HepG2 (cell line): ENCODE data around the gene BACH2.

Experiments
- RORA ChIP-seq: sonication (generic); formaldehyde crosslinking; IDR thresholded peaks from 2 replicates; pipeline ENCODE4 v1.5.0; 2020; ENCODE audit warnings: mild to moderate bottlenecking, missing genetic modification reagents, moderate library complexity
- ZNF3 ChIP-seq: IDR thresholded peaks from 2 replicates; pipeline ENCODE4 v1.7.0; 2017; ENCODE audit warnings: inconsistent platforms
- TF ChIP-seq, protein P1 (sequence below): sonication (generic); formaldehyde crosslinking; IDR thresholded peaks from 2 replicates; pipeline ENCODE4 v1.5.0; 2020; ENCODE audit warnings: mild to moderate bottlenecking, missing genetic modification reagents, moderate library complexity
- TF ChIP-seq, protein P2 (sequence below): sonication (generic); formaldehyde crosslinking; IDR thresholded peaks from 2 replicates; pipeline ENCODE4 v1.9.0; 2021; ENCODE audit warnings: missing genetic modification reagents, borderline replicate concordance
- TF ChIP-seq, protein P3 (sequence below): IDR thresholded peaks from 2 replicates; pipeline ENCODE4 v1.6.1; 2012; ENCODE audit warnings: low read length, improper control_type of control experiment
- TF ChIP-seq, protein P4 (sequence below), 2 experiments: sonication (generic) in 1 of 2; formaldehyde crosslinking in 1 of 2; IDR thresholded peaks; 2 replicates each; pipeline versions ENCODE4 v1.5.1 to v1.6.1; 2011 to 2020; ENCODE audit warnings: borderline replicate concordance in 1 of 2, low read depth in 1 of 2, low read length in 1 of 2, mild to moderate bottlenecking in 1 of 2, missing genetic modification reagents in 1 of 2, moderate library complexity in 1 of 2

DNA sequence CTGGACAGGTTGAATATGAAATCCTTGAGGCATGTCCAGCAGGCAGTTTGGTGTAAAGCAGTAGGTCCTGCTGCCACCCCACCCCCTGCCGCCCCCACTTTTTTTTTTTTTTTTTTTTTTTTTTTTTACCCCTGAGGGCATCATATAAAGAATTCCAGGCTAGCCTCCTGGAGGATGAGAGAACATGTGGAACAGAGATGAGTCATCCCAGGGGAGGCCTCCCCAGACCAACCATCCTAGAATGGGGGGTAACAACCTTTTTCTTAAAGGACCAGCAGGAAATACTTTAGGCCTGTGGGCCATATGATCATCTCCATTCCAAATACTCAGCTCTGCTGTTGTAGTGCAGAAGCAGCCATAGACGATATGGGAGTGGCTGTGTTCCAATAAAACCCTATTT, 231.5 kb downstream of the BACH2 start:
- TF ChIP-seq, protein P1, sequence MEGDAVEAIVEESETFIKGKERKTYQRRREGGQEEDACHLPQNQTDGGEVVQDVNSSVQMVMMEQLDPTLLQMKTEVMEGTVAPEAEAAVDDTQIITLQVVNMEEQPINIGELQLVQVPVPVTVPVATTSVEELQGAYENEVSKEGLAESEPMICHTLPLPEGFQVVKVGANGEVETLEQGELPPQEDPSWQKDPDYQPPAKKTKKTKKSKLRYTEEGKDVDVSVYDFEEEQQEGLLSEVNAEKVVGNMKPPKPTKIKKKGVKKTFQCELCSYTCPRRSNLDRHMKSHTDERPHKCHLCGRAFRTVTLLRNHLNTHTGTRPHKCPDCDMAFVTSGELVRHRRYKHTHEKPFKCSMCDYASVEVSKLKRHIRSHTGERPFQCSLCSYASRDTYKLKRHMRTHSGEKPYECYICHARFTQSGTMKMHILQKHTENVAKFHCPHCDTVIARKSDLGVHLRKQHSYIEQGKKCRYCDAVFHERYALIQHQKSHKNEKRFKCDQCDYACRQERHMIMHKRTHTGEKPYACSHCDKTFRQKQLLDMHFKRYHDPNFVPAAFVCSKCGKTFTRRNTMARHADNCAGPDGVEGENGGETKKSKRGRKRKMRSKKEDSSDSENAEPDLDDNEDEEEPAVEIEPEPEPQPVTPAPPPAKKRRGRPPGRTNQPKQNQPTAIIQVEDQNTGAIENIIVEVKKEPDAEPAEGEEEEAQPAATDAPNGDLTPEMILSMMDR (CRISPR knock-in tag) = no peak
- TF ChIP-seq, protein P2, sequence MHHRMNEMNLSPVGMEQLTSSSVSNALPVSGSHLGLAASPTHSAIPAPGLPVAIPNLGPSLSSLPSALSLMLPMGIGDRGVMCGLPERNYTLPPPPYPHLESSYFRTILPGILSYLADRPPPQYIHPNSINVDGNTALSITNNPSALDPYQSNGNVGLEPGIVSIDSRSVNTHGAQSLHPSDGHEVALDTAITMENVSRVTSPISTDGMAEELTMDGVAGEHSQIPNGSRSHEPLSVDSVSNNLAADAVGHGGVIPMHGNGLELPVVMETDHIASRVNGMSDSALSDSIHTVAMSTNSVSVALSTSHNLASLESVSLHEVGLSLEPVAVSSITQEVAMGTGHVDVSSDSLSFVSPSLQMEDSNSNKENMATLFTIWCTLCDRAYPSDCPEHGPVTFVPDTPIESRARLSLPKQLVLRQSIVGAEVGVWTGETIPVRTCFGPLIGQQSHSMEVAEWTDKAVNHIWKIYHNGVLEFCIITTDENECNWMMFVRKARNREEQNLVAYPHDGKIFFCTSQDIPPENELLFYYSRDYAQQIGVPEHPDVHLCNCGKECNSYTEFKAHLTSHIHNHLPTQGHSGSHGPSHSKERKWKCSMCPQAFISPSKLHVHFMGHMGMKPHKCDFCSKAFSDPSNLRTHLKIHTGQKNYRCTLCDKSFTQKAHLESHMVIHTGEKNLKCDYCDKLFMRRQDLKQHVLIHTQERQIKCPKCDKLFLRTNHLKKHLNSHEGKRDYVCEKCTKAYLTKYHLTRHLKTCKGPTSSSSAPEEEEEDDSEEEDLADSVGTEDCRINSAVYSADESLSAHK (CRISPR knock-in tag) = no peak
- TF ChIP-seq, protein P3, sequence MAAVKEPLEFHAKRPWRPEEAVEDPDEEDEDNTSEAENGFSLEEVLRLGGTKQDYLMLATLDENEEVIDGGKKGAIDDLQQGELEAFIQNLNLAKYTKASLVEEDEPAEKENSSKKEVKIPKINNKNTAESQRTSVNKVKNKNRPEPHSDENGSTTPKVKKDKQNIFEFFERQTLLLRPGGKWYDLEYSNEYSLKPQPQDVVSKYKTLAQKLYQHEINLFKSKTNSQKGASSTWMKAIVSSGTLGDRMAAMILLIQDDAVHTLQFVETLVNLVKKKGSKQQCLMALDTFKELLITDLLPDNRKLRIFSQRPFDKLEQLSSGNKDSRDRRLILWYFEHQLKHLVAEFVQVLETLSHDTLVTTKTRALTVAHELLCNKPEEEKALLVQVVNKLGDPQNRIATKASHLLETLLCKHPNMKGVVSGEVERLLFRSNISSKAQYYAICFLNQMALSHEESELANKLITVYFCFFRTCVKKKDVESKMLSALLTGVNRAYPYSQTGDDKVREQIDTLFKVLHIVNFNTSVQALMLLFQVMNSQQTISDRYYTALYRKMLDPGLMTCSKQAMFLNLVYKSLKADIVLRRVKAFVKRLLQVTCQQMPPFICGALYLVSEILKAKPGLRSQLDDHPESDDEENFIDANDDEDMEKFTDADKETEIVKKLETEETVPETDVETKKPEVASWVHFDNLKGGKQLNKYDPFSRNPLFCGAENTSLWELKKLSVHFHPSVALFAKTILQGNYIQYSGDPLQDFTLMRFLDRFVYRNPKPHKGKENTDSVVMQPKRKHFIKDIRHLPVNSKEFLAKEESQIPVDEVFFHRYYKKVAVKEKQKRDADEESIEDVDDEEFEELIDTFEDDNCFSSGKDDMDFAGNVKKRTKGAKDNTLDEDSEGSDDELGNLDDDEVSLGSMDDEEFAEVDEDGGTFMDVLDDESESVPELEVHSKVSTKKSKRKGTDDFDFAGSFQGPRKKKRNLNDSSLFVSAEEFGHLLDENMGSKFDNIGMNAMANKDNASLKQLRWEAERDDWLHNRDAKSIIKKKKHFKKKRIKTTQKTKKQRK = no peak
- TF ChIP-seq ZNF3 (CRISPR knock-in tag) = no peak
- TF ChIP-seq RORA = no peak
- TF ChIP-seq, protein P4, sequence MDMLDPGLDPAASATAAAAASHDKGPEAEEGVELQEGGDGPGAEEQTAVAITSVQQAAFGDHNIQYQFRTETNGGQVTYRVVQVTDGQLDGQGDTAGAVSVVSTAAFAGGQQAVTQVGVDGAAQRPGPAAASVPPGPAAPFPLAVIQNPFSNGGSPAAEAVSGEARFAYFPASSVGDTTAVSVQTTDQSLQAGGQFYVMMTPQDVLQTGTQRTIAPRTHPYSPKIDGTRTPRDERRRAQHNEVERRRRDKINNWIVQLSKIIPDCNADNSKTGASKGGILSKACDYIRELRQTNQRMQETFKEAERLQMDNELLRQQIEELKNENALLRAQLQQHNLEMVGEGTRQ (IDR thresholded peaks at IDR 0.05; ENCODE audit: low read depth, low read length) = no peak
- TF ChIP-seq, protein P4 (CRISPR knock-in tag; IDR thresholded peaks at IDR 0.05; ENCODE audit: borderline replicate concordance) = no peak
